Left ventricle myocardium inferior (tissue), 1 donor: ENCODE measurements around the gene PITPNM3. TPM values are rescaled to one million over a fixed set of nuclear protein-coding genes. Genes with fewer than 3 reads are reported as not detected.

Experiments used
- DNase-seq: peaks from one replicate; pipeline ENCODE4 v3.0.0-alpha.2; 2020
- H3K27ac ChIP-seq: fragments of 200-600 bp; replicated peaks from 2 replicates; pipeline ENCODE4 v1.8.0; 2021
- H3K27me3 ChIP-seq: fragments of 200-600 bp; 2 replicates; pipeline ENCODE4 v1.8.0; 2021; ENCODE audit warnings: low read depth
- H3K36me3 ChIP-seq: fragments of 200-600 bp; 2 replicates; pipeline ENCODE4 v1.8.0; 2021
- H3K4me1 ChIP-seq: fragments of 200-600 bp; 2 replicates; pipeline ENCODE4 v1.8.0; 2021
- H3K4me3 ChIP-seq: fragments of 200-600 bp; 2 replicates; pipeline ENCODE4 v1.8.0; 2021; ENCODE audit warnings: mild to moderate bottlenecking, moderate library complexity
- H3K9me3 ChIP-seq: fragments of 200-600 bp; replicated peaks from 2 replicates; pipeline ENCODE4 v1.8.0; 2021
- intact Hi-C: fragments of 100-400 bp; cut with micrococcal nuclease; formaldehyde crosslinking; loops from one replicate; pipeline ENCODE4 v1.11.0; 2022
- total RNA-seq: library from RNA; stranded (reverse); fragmentation: NEBNext Ultra II Directional; extraction: Animal tissue kit (Norgen Biotek cat#: 25700); gene quantifications from one replicate; pipeline ENCODE4 v1.2.1, GENCODE V29; 2021
- TF ChIP-seq, protein P1 (sequence below): fragments of 200-600 bp; IDR thresholded peaks from 2 replicates; pipeline ENCODE4 v1.8.0; 2021; ENCODE audit warnings: antibody characterized with exemption, mild to moderate bottlenecking, borderline replicate concordance
- donor health status: DM: no; HTN: yes; CAD: no; lungs with severe emphysema.

The PITPNM3 gene
- total RNA-seq, 1 donor from 2014 or later = 0.36 TPM

DNA sequence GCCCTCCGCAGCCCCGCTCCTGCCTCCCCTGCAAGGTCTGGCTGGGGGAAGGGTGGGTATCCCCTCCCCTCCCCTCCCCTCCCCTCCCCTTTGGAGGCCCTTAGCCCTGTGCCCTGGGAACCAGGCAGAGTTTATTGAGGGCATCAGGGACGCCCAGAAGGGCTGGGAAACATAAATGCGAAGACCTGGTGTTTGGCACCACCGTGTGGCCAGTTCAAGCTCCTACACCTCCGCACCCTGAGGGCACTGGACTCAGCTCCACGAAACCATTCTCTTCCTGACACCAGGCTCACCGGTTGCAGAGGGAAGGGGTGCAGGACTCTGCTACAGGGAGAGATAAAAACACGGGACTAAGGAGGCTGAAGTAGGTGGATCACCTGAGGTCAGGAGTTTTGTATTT lies 120.4 kb downstream of the PITPNM3 start:
- DNase-seq = peak; percentile 29
- no peaks in the 10 kb centered on the region for H3K4me1 ChIP-seq
- intact Hi-C loops = no loop called here
- H3K36me3 ChIP-seq = no peaks in the 10 kb centered on the region
- TF ChIP-seq, protein P1, sequence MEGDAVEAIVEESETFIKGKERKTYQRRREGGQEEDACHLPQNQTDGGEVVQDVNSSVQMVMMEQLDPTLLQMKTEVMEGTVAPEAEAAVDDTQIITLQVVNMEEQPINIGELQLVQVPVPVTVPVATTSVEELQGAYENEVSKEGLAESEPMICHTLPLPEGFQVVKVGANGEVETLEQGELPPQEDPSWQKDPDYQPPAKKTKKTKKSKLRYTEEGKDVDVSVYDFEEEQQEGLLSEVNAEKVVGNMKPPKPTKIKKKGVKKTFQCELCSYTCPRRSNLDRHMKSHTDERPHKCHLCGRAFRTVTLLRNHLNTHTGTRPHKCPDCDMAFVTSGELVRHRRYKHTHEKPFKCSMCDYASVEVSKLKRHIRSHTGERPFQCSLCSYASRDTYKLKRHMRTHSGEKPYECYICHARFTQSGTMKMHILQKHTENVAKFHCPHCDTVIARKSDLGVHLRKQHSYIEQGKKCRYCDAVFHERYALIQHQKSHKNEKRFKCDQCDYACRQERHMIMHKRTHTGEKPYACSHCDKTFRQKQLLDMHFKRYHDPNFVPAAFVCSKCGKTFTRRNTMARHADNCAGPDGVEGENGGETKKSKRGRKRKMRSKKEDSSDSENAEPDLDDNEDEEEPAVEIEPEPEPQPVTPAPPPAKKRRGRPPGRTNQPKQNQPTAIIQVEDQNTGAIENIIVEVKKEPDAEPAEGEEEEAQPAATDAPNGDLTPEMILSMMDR = peak; percentile 83
- no peak overlapping the region for H3K4me3 ChIP-seq
- H3K27me3 ChIP-seq = peaks cover 68% of the 10 kb centered on the region
- no peak overlapping the region for H3K27ac ChIP-seq
- H3K9me3 ChIP-seq = peaks cover 5% of the 10 kb centered on the region

- no peaks in the 10 kb centered on the region for H3K36me3 ChIP-seq
- H3K4me1 ChIP-seq = no peaks in the 10 kb centered on the region
- intact Hi-C loops = no loop called here
- DNase-seq = no peak
- H3K27ac ChIP-seq = no peak within 1 kb of the TSS
- H3K4me3 ChIP-seq = no peak within 1 kb of the TSS
- peaks cover 9% of the 10 kb centered on the region for H3K9me3 ChIP-seq
- peaks cover 60% of the 10 kb centered on the region for H3K27me3 ChIP-seq
- TF ChIP-seq, protein P1 = no peak
Observed at GRCh38 chr17:6435051-6435450, 121.3 kb downstream of the PITPNM3 start, which contains the start of gene AIPL1. Gene AIPL1 (minus strand): TSS chr17:6435121. CDS start chr17:6435104, 17 bp downstream.

- no peak overlapping the region for H3K4me3 ChIP-seq
- no peak overlapping the region for H3K27ac ChIP-seq
- TF ChIP-seq, protein P1 = no peak
- peaks cover 24% of the 10 kb centered on the region for H3K27me3 ChIP-seq
- peaks cover 9% of the 10 kb centered on the region for H3K9me3 ChIP-seq
- intact Hi-C loops = no loop called here
- no peaks in the 10 kb centered on the region for H3K4me1 ChIP-seq
- no peak for DNase-seq
- H3K36me3 ChIP-seq = no peaks in the 10 kb centered on the region
Observed at GRCh38 chr17:6430769-6431168, 125.6 kb downstream of the PITPNM3 start.

DNA sequence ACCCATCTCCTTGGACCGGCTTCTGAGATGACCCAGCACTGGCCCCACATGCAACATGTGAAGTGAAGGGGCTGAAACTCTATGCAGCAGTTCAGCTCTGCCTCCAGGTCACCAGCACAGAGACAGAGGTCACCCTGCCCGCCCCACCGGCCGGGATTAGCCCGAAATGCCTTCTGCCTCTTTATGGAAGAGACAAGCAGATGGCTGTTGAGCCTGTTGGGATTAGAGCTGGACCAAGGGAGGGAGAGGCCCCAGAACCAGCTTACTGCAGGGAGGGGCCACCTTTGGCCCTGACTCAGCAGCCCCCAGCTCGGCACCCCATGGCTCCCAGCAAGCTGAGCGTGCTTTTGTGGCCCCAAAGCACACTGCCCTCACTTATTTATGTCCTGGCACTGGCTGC lies 127.1 kb downstream of the PITPNM3 start:
- no peak for DNase-seq
- intact Hi-C loops = no loop called here
- TF ChIP-seq, protein P1 = no peak

DNA sequence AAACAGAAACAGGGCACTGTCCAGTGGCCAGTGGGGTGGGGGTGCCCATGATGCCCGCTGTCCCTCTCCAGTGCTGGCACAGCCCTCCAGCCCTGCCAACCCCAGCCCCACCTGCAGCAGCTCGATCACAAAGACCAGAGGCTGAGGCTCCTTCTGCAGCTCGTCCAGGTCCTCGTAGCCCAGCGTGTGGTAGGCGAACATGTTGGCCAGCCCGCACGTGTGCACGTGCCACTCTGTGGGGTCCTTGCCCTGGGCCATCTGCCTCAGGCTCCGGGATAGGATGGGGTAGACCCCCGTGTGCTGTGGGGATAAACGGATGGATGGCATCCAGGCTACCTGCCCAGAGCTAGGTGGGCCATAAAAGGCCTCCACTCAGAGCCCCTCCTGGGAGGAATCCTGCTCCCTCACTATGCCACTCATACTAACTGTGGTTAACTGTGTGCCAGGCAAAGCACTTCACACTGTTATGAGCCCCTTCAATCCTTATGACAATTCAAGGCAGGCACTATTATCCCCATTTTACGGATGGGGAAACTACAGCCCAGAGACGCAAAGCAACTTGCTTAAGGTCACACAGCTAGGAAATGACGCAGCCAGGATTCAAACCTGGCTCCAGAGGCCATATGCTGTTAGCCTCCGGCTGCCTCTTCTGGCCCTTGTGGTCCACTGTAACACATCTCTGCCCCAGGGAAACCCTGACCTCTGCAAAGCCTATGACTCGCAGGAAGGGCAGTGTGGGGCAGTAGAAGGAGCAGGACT lies 128.0 kb downstream of the PITPNM3 start:
- peaks cover 9% of the 10 kb centered on the region for H3K9me3 ChIP-seq
- H3K4me3 ChIP-seq = no peak overlapping the region
- H3K36me3 ChIP-seq = no peaks in the 10 kb centered on the region
- intact Hi-C loops = no loop called here
- DNase-seq = no peak
- H3K4me1 ChIP-seq = no peaks in the 10 kb centered on the region
- peaks cover 31% of the 10 kb centered on the region for H3K27me3 ChIP-seq
- H3K27ac ChIP-seq = no peak overlapping the region
- TF ChIP-seq, protein P1 = no peak

More for the DNA sequence above, 127.1 kb downstream of the PITPNM3 start:
- no peak overlapping the region for H3K27ac ChIP-seq
- H3K4me1 ChIP-seq = no peaks in the 10 kb centered on the region
- no peak overlapping the region for H3K4me3 ChIP-seq
- no peaks in the 10 kb centered on the region for H3K36me3 ChIP-seq
- H3K27me3 ChIP-seq = peaks cover 22% of the 10 kb centered on the region
- H3K9me3 ChIP-seq = peaks cover 9% of the 10 kb centered on the region
